Right ventricle myocardium superior (tissue), 1 donor: ENCODE data around the gene OVOL3. TPM values are rescaled to one million over a fixed set of nuclear protein-coding genes. Genes with fewer than 3 reads are reported as not detected.
"Not testable (repeated sequence)": the region's sequence is repeated elsewhere in the genome, so short reads cannot be mapped to it uniquely, and the experiment has no call there.

Source experiments
- ATAC-seq: fragments of 200-7000 bp; cut with Tn5 transposase; one replicate; pipeline ENCODE4 v1.9.1; 2020; ENCODE audit warnings: mild to moderate bottlenecking; ENCODE audit not compliant: poor library complexity
- DNase-seq: peaks from one replicate; pipeline ENCODE4 v3.0.0-alpha.2; 2020
- intact Hi-C: fragments of 100-400 bp; cut with DNase I; formaldehyde crosslinking; loops from one replicate; pipeline ENCODE4 v1.11.2; 2022
- total RNA-seq: library from RNA; stranded (reverse); fragmentation: NEBNext Ultra II Directional; extraction: Animal tissue kit (Norgen Biotek cat#: 25700); gene quantifications from one replicate; pipeline ENCODE4 v1.2.1, GENCODE V29; 2021
- donor health status: DM: no; HTN: yes; CAD: no; lungs with severe emphysema.

OVOL3 gene
- total RNA-seq, 1 donor from 2014 or later = not detected

DNA sequence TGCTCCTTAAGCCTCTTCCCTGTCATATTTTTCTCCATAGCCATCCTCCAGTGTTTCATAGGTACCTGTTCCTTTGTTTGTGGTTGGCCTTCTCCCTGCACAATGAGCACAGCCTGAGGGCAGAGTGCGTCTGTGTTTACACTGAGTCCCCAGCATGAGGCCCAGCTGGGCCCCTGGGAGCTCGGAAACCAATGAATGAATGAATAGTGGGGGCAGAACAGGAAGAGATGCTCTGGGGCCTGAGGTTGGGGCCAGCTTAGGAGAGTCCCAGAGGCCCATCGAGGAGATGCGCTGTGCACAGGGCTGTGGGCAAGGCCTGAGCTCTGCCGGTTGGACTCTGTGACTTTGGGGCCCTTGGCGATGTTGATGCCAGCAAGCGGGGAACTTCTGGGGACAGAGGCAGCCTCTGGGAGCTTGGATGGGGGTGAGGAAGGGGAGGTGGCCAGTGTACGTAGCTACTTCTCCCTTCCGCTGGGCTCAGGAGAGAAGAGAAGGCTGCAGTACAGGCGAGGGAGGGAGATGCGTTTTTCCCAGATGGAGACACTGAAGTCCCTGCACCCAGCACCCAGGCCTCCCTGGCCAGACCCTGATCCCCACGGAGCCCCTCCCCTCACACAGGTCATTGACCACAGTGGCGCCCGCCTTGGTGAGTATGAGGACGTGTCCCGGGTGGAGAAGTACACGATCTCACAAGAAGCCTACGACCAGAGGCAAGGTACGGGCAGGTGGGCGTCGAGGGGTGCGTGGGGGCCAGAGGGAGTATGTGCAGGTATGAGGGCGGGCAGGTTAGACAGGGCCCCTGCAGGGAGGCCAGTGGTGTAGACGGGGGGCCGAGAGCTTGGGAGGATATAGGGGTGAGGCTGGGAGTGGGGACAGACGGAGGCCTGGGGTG lies 9.4 kb downstream of the OVOL3 start:
- ATAC-seq (no peak), DNase-seq (no peak)
- intact Hi-C loops = no loop called here

DNA sequence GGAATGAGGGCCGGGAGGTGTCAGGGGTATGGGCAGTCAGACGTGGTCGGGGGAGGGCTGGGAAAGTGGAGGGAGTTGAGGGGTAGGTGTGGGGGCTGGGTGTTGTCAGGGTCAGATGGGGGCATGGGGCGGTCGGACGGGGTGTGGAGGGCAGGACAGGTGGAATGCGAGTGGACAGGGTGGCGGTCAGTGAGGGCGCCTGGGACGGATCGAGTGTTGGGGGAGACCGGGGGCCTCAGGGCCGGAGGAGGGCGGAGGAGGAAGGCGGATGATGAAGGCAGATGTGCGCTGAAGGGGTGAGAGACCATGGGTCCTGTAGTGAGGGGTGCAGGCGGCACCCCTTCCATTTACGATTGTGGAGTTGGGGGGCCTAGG lies 10.0 kb downstream of the OVOL3 start:
- ATAC-seq = no peak
- intact Hi-C loops = no loop called here
- no peak for DNase-seq

DNA sequence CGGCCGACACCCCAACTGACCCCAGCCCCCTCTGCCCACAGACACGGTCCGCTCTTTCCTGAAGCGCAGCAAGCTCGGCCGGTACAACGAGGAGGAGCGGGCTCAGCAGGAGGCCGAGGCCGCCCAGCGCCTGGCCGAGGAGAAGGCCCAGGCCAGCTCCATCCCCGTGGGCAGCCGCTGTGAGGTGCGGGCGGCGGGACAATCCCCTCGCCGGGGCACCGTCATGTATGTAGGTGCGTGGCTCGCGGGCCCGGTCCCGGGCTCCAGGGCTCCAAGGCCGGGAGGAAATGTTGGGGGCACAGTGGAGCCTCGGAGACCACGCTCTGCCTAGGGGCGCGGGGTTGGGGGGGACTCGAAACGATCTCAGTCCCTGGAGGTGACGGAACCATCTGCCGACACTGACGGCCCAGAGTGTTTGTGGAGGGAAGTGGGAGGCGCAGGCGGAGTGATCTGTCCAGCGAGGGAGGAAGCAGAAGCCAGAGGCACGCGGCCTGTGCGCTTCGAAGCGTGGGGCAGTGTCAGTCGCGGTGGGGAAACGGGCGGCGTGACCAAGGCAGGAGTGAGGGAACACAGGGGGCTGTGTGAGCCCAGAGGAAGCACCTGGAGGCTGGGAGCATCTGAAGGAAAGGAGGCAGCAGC lies 10.7 kb downstream of the OVOL3 start:
- no peak for ATAC-seq

DNA sequence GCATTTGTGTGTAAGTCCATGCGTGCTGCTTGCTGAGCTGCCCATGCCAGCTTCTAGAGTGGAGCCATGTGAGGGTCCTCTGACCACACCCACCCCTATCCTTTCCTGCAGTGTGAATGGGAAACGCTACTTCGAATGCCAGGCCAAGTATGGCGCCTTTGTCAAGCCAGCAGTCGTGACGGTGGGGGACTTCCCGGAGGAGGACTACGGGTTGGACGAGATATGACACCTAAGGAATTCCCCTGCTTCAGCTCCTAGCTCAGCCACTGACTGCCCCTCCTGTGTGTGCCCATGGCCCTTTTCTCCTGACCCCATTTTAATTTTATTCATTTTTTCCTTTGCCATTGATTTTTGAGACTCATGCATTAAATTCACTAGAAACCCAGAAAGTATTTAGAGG lies 14.6 kb downstream of the OVOL3 start:
- no peak for ATAC-seq
- DNase-seq = no peak
- intact Hi-C loops = no loop called here

More for the DNA sequence above, 10.7 kb downstream of the OVOL3 start:
- intact Hi-C loops = no loop called here
- no peak for DNase-seq

DNA sequence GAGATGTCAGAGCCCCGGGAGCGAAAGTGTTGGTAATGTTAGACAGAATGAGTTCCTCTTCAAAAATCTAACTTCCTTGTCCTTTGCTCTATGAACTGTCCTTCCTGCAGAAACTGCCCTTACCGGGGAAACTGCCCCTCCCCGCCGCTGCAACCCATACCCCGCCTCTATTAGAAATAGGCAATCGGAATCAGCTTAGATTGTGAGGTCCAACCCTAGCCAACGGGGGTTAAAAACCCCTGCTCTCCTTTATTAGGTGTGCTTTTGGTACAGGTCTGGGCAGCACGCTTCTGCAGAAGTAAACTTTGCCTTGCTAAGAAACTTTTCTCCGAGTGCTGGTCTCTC lies 17.4 kb downstream of the OVOL3 start:
- intact Hi-C loops = no loop called here
- peak; percentile 72 for DNase-seq
- ATAC-seq = peak; percentile 27

DNA sequence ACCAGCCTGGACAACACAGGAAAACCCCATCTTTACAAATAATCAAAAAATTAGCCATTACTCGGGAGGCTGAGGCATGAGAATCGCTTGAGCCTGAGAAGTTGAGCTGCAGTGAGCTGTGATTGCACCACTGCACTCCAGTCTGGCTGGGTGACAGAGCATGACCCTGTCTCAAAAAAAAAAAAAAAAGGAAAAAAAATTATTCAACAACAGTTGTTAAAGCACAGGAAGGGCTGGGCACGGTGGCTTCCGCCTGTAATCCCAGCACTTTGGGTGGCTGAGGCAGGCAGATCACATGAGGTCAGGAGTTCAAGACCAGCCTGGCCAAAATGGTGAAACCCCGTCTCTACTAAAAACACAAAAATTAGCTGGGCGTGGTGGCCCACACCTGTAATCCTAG lies 20.3 kb downstream of the OVOL3 start:
- ATAC-seq, intact Hi-C loops: not testable (repeated sequence)
- peak; percentile 68 for DNase-seq

DNA sequence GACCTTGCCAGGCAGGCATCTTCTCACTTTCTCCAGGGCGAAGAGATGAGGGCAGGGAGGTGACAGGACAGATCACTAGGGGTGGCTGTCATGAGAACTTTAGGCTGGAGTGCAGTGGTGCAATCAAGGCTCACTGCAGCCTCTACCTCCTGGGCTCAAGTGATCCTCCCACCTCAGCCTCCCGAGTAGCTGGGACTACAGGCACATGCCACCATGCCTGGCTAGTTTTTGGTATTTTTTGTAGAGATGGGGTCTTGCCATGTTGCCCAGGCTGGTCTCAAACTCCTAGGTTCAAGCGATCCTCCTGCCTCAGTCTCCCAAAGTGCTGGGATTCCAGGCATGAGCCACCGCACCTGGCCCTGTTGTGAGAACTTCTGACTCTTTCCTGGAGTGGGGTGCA lies 23.9 kb downstream of the OVOL3 start:
- intact Hi-C loops, DNase-seq, ATAC-seq: not testable (repeated sequence)

DNA sequence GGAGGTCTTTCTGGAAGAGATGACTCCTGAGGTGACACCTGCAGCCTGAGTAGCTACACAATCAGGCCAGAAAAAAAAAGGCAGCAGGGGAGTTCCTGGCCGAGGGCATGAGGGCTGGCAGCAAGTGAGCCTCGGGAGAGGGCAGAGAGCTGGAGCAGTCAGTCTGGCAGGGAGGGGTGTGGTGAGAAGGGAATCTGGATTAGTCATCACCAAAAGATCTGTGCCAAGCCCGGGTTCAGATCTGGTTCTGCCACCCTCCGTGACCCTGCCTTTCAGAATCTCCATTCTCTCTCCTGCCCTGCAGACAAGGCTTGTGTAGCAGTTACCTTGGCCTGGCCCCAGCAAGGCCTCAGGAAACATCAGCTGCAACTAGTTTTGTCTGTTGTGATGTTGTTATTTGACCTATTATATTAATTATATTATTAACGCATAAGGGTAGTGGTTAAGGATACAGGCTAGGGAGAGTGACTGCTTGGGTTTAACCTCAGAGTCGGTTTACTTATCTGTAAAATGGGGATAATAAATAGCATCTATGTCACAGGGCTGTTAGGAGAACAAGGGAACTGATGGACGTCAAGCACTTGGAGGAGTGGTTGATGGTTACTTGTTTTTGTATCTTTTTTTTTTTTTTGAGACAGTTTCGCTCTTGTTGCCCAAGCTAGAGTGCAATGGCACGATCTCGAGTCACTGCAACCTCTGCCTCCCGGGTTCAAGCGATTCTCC lies 26.2 kb downstream of the OVOL3 start:
- intact Hi-C loops = no loop called here
- peak; percentile 6 for ATAC-seq
- peak; percentile 66 for DNase-seq

DNA sequence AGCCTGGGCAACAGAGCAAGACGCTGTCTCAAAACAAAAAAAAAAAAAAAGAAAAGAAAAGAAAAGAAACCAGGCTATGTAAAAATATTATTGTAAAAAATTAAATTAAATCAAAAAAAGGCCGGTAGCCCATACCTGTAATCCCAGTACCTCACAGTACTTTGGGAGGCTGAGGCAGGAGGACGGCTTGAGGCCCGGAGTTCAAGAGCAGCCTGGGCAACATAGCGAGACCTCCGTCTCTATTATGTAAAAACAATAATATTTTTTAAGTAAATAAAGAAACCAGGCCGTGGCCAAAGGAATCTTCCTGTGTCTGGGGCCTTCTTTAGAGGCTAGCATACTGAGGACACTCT lies 28.2 kb downstream of the OVOL3 start:
- no peak for ATAC-seq
- intact Hi-C loops = no loop called here
- no peak for DNase-seq

DNA sequence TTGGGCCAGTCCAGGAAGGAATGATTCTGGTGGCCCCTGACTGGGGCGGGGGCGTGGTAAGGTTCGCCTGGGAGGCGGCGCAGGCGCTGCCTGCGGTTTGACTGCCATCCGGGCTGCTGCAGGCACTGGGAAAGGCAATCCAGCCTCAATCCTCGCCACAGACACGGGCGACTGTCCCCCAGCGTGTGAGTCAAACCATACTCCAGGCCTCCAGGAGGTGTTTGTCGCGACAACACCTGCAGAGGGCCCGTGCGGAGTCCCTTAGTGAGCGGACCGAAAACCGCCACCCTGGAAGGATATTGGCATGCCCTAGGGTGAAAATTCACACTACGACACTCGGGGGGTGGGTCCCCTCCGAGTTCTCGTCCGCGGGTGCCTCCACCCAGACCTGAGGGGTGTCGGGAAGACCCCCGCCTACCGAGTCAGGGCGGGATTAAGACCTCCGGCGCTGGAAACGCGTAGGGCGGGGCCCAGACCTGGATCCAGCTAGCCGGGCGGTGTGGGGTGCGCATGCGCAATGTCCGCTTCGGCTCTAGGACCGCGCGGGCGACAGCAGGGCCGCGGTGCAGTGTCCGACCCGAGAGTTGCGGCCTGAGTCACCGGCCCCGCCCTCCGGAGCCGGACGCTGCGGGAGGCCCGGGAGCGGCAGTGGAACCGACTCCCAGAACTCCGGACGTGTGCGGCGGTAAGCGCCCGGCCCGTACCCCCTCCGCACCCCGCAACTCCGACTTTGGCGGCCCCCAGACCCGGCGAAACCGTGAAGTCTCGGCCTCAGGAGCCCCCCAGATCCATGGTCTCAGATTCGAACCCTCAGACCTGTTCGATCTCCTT lies 28.7 kb downstream of the OVOL3 start, which contains the start of gene CAPNS1:
TSS of gene CAPNS1 (plus strand) at position 594 of the 831 bp plus-strand sequence. CDS start 946 bp downstream, outside the sequence.
- DNase-seq (peak; percentile 99), ATAC-seq (peak; percentile 92)
- intact Hi-C loops = no loop called here

DNA sequence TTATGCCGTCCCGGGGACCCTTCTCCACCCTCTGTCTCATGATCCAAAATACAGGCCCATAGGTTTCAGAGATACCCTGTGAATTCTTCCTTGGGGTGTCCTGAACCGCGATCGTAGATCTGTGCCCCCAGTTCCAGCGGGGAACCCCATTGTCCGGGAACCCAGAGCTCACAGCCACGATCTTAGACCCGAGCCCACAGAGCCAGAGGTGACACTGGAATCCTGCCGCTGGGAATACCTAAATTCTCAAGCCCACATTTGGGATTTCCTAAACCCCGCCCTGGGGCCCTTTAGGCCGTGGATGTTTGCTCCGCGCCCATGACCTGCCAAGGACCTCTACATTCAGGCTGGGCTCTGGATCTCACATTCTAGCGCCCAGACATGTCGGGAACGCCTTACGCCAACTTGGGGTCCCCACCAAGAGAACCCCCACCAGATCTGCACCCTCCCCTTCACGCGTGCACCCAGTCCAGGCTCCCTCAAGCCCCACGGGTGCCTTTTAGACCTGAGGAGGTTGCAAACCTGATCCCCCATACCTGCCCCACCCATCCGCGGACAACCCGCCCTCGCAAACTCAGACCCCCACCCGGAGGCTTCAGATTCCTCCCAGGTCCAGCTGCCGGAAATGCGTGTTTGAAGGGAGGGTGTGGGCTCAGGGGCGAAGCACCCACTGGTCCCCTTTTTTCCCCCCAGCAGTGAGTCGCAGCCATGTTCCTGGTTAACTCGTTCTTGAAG lies 29.5 kb downstream of the OVOL3 start:
- DNase-seq (peak; percentile 62), ATAC-seq (peak; percentile 40)
- intact Hi-C loops = no loop called here

DNA sequence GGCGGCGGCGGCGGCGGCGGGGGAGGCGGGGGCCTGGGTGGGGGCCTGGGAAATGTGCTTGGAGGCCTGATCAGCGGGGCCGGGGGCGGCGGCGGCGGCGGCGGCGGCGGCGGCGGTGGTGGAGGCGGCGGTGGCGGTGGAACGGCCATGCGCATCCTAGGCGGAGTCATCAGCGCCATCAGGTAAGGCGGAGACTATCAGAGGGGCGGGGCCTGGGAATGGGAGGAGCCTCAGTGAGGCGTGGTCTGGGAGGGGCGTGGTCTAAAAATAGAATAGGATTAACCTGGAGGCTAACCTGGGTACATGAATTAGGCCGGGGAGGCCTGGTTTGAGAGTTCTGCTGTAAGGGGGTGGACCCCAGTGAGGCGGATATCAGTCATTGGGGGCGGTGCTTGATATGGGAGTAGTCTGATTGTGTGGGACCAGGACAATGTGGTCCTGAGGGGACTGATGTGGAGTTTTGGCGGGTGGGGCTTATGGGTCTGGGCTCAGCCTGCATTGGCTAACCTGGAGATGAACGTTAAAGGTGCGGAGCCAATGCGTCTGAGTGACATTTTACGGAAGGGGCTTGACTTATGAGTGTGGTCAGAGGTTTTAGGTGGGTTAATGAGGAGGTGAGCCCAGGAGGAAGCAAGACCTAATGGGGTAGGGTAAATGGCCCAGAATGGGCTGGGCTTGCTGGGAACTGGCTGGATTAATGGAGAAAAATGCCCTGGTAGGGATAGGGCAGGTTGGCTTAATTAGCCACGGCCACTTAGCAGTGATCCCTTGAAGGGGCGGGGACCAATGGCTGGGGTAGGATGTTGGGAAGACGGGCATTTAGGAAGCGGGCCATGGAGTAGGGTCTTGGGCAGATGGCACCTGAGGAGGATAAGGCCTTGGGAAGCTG lies 30.3 kb downstream of the OVOL3 start:
- intact Hi-C loops = no loop called here
- ATAC-seq = peak; percentile 79
- peak; percentile 92 for DNase-seq

DNA sequence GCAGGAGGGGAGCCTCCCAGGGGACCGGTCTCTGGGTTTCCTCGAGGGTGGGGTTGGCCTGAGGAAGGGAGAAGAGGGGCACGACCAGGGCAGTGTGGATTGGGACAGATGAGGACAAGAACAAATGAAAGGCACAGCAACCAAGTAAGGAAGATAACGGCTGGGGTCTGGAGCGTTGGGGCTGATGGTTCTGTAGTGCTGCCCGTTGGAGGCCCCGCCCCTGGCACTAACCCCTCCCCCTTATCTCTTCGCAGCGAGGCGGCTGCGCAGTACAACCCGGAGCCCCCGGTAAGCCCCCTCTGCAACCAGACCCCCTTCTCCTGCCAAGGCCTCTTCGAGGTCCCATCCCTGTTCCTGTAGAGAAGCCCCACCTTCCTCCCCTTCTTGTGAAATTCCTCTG lies 31.1 kb downstream of the OVOL3 start:
- ATAC-seq (no peak), DNase-seq (no peak)
- intact Hi-C loops = no loop called here

DNA sequence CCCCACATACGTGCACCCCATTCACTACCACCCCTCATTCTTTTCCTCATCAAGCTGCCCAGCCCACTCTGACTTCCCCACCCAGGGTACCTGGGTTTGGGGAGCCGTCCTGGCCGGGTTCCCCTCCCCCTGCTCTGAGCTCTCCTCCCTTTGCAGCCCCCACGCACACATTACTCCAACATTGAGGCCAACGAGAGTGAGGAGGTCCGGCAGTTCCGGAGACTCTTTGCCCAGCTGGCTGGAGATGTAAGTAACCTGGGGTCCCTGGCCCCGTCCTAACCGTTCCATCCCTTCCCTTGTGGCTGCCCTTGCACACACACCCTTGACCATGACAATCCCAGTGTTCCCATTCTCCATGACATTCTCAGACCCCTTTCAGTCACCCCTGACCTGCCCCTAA lies 31.6 kb downstream of the OVOL3 start:
- intact Hi-C loops = no loop called here
- DNase-seq (no peak), ATAC-seq (no peak)

DNA sequence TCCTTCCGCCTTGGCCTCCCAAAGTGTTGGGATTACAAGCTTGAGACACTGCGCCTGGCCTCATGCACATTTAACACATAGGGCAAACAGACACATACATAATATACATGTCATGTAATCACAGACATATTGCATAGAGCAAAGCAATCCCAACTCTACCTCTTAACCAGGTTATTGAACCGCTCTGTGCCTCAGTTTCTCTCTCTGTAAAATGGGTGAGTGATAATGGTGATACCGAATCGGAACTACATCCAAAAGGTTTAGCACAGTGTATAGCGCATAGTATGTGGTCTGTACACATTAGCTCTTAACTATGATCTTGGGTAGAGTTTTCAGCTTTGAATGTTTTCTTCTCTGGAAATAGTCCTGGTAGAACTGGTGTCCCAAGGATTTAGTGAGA lies 33.7 kb downstream of the OVOL3 start:
- intact Hi-C loops = no loop called here
- ATAC-seq = no peak

DNA sequence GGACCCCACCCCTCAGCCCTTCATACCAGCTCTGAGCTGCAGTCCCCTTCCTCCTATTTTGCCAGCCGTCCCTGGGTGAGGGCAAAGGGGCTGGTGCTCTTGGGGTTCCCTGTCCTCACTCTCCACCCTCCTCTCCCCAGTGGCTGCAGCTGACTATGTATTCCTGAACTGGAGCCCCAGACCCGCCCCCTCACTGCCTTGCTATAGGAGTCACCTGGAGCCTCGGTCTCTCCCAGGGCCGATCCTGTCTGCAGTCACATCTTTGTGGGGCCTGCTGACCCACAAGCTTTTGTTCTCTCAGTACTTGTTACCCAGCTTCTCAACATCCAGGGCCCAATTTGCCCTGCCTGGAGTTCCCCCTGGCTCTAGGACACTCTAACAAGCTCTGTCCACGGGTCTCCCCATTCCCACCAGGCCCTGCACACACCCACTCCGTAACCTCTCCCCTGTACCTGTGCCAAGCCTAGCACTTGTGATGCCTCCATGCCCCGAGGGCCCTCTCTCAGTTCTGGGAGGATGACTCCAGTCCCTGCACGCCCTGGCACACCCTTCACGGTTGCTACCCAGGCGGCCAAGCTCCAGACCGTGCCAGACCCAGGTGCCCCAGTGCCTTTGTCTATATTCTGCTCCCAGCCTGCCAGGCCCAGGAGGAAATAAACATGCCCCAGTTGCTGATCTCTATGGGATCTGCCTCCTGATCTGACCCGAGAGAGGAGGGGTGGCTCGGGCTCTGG lies 38.9 kb downstream of the OVOL3 start:
- ATAC-seq = peak; percentile 2
- peak; percentile 50 for DNase-seq
- intact Hi-C loops = no loop called here

More for the DNA sequence above, 33.7 kb downstream of the OVOL3 start:
- DNase-seq = no peak

DNA sequence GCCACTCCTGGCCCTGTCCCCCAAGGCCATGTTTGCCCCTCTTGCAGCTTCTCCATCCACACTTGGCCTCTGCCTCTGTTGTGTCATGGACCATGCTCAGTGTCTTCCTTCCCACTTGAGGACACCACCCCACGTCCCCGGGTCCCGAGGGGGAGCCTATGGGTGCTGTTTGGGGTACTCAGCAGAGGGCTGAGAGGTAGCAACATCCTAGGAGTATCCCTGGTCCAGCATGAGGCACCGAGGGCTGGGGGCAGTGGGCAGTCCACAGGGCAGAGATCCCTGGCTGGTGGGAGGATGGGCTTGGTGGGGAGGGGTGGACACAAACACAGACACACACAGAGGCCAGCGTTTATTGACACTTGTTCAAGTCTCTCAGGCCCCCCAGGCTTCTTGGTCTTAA lies 39.6 kb downstream of the OVOL3 start:
- peak; percentile 41 for DNase-seq
- intact Hi-C loops = no loop called here
- no peak for ATAC-seq
